H9 (cell line): ENCODE measurements around the gene LENG9. TPM values are rescaled to one million over a fixed set of nuclear protein-coding genes. Genes with fewer than 3 reads are reported as not detected.

Experiments
- DNase-seq: peaks from one replicate; pipeline ENCODE4 v3.0.0-alpha.2; 2017
- H2AFZ ChIP-seq: one replicate; pipeline ENCODE4 v1.6.1; 2013; ENCODE audit warnings: mild to moderate bottlenecking, low read length, control low read depth, moderate library complexity
- H2AK5ac ChIP-seq: 2 replicates; pipeline ENCODE4 v1.6.1; 2013; ENCODE audit warnings: low read length, control low read depth, mixed read lengths; ENCODE audit not compliant: insufficient read length
- H2BK120ac ChIP-seq: one replicate; pipeline ENCODE4 v1.6.1; 2013; ENCODE audit warnings: low read depth, mild to moderate bottlenecking, low read length, control low read depth, inconsistent platforms; ENCODE audit not compliant: poor library complexity, severe bottlenecking
- H2BK12ac ChIP-seq: 2 replicates; pipeline ENCODE4 v1.6.1; 2013; ENCODE audit warnings: low read length, control low read depth, mixed read lengths, low read depth; ENCODE audit not compliant: insufficient read length
- H2BK15ac ChIP-seq: 2 replicates; pipeline ENCODE4 v1.6.1; 2013; ENCODE audit warnings: low read depth, low read length, control low read depth
- H2BK20ac ChIP-seq: one replicate; pipeline ENCODE4 v1.6.1; 2013; ENCODE audit warnings: low read depth, mild to moderate bottlenecking, low read length, control low read depth, inconsistent platforms; ENCODE audit not compliant: poor library complexity, severe bottlenecking
- H2BK5ac ChIP-seq: 2 replicates; pipeline ENCODE4 v1.6.1; 2013; ENCODE audit warnings: low read length, control low read depth, mixed read lengths; ENCODE audit not compliant: insufficient read length
- H3K14ac ChIP-seq: 2 replicates; pipeline ENCODE4 v1.6.1; 2013; ENCODE audit warnings: low read length, control low read depth; ENCODE audit not compliant: insufficient read depth
- H3K18ac ChIP-seq: 2 replicates; pipeline ENCODE4 v1.6.1; 2013; ENCODE audit warnings: low read depth, mild to moderate bottlenecking, mixed read lengths, low read length, control low read depth; ENCODE audit not compliant: insufficient read length
- H3K23ac ChIP-seq: 2 replicates; pipeline ENCODE4 v1.6.1; 2013; ENCODE audit warnings: low read length, control low read depth, mixed read lengths, low read depth; ENCODE audit not compliant: insufficient read length
- H3K23me2 ChIP-seq: 2 replicates; pipeline ENCODE4 v1.6.1; 2013; ENCODE audit warnings: low read depth, mild to moderate bottlenecking, mixed read lengths, low read length, control low read depth; ENCODE audit not compliant: insufficient read length, poor library complexity, severe bottlenecking
- H3K27ac ChIP-seq: 2 replicates; pipeline ENCODE4 v1.5.1; 2013; ENCODE audit warnings: low read length, control low read depth, mixed read lengths, low read depth; ENCODE audit not compliant: insufficient read length
- H3K27me3 ChIP-seq: 2 replicates; pipeline ENCODE4 v1.6.1; 2013; ENCODE audit warnings: low read length, control low read depth, inconsistent platforms; ENCODE audit not compliant: insufficient read depth
- H3K4ac ChIP-seq: 2 replicates; pipeline ENCODE4 v1.6.1; 2013; ENCODE audit warnings: low read depth, mild to moderate bottlenecking, control low read depth, inconsistent platforms, low read length, moderate library complexity
- H3K4me1 ChIP-seq: 2 replicates; pipeline ENCODE4 v1.6.1; 2013; ENCODE audit warnings: low read length, control low read depth, inconsistent platforms; ENCODE audit not compliant: insufficient read depth
- H3K4me2 ChIP-seq: 2 replicates; pipeline ENCODE4 v1.6.1; 2013; ENCODE audit warnings: low read length, control low read depth, mixed read lengths; ENCODE audit not compliant: insufficient read length, insufficient read depth
- H3K56ac ChIP-seq: 2 replicates; pipeline ENCODE4 v1.6.1; 2013; ENCODE audit warnings: low read depth, mild to moderate bottlenecking, mixed read lengths, low read length, control low read depth; ENCODE audit not compliant: insufficient read length
- H3K79me1 ChIP-seq: 2 replicates; pipeline ENCODE4 v1.6.1; 2013; ENCODE audit warnings: low read depth, mild to moderate bottlenecking, moderate library complexity, low read length, control low read depth, inconsistent platforms; ENCODE audit not compliant: insufficient read depth, poor library complexity, severe bottlenecking
- H3K79me2 ChIP-seq: 2 replicates; pipeline ENCODE4 v1.6.1; 2013; ENCODE audit warnings: low read length, control low read depth, inconsistent platforms; ENCODE audit not compliant: insufficient read depth
- H3K9ac ChIP-seq: 2 replicates; pipeline ENCODE4 v1.6.1; 2013; ENCODE audit warnings: low read length, control low read depth, mixed read lengths; ENCODE audit not compliant: insufficient read length; ENCODE audit errors: extremely low read depth
- H3K9me3 ChIP-seq: one replicate; pipeline ENCODE4 v1.6.1; 2013; ENCODE audit warnings: low read depth, low read length, inconsistent platforms; ENCODE audit not compliant: control insufficient read depth
- H3T11ph ChIP-seq: one replicate; pipeline ENCODE4 v1.6.1; 2013; ENCODE audit warnings: mild to moderate bottlenecking, low read length, control low read depth, inconsistent platforms
- H4K20me1 ChIP-seq: one replicate; pipeline ENCODE4 v1.6.1; 2013; ENCODE audit not compliant: control insufficient read depth, insufficient read length, insufficient read depth
- H4K5ac ChIP-seq: 2 replicates; pipeline ENCODE4 v1.6.1; 2013; ENCODE audit warnings: low read depth, mild to moderate bottlenecking, mixed read lengths, low read length, control low read depth; ENCODE audit not compliant: insufficient read length
- H4K8ac ChIP-seq: replicated peaks from 2 replicates; pipeline ENCODE4 v1.6.1; 2013; ENCODE audit warnings: low read length, control low read depth, mixed read lengths, low read depth; ENCODE audit not compliant: insufficient read length
- H4K91ac ChIP-seq: 2 replicates; pipeline ENCODE4 v1.6.1; 2013; ENCODE audit warnings: low read depth, mild to moderate bottlenecking, moderate library complexity, mixed read lengths, low read length, control low read depth; ENCODE audit not compliant: insufficient read length
- H3K27ac Mint-ChIP-seq, 3 experiments: 2 replicates in 2 of 3; 3 replicates in 1 of 3; pipeline ENCODE4 v1.8.0; 2020 to 2021; ENCODE audit warnings: mixed read lengths in 3 of 3, mild to moderate bottlenecking in 1 of 3, moderate library complexity in 1 of 3
- H3K27me3 Mint-ChIP-seq: 2 replicates; pipeline ENCODE4 v1.8.0; 2021; ENCODE audit warnings: low read depth, mild to moderate bottlenecking, moderate library complexity, mixed read lengths
- H3K36me3 Mint-ChIP-seq, 3 experiments: 2 replicates in 2 of 3; 3 replicates in 1 of 3; pipeline ENCODE4 v1.8.0; 2020 to 2021; ENCODE audit warnings: low read depth in 3 of 3, mixed read lengths in 3 of 3; ENCODE audit not compliant: insufficient read depth in 1 of 3
- H3K4me1 Mint-ChIP-seq, 2 experiments: 2 replicates each; pipeline ENCODE4 v1.8.0; 2020; ENCODE audit warnings: mixed read lengths in 2 of 2
- H3K4me3 Mint-ChIP-seq, 2 experiments: 2 replicates in 1 of 2; 3 replicates in 1 of 2; pipeline ENCODE4 v1.8.0; 2020 to 2021; ENCODE audit warnings: mild to moderate bottlenecking in 2 of 2, mixed read lengths in 2 of 2, moderate library complexity in 1 of 2
- H3K9me3 Mint-ChIP-seq, 2 experiments: 2 replicates in 1 of 2; 3 replicates in 1 of 2; pipeline ENCODE4 v1.8.0; 2020; ENCODE audit warnings: mild to moderate bottlenecking in 2 of 2, mixed read lengths in 2 of 2, moderate library complexity in 1 of 2
- CTCF ChIP-seq: fragments of 200-600 bp; sonication (generic); conservative IDR thresholded peaks from 3 replicates; pipeline ENCODE4 v1.8.0; 2021; ENCODE audit warnings: antibody characterized with exemption, mild to moderate bottlenecking
- WGBS: extraction: QIAGEN DNeasy Blood & Tissue Kit; methylation state at CpG from one replicate; pipeline ENCODE4 v1.1.7; 2013; ENCODE audit warnings: missing lambda C conversion rate, low lambda C conversion rate, mixed read lengths; ENCODE audit not compliant: insufficient read length; ENCODE audit errors: extremely low coverage; 5-methylcytosine and 5-hydroxymethylcytosine counted together
- total RNA-seq: library from RNA; stranded (reverse); gene quantifications from 2 replicates; pipeline ENCODE4 v1.2.1, GENCODE V29; 2021

Gene LENG9
- total RNA-seq, 1 experiment from 2014 or later, result 3.8 TPM

DNA sequence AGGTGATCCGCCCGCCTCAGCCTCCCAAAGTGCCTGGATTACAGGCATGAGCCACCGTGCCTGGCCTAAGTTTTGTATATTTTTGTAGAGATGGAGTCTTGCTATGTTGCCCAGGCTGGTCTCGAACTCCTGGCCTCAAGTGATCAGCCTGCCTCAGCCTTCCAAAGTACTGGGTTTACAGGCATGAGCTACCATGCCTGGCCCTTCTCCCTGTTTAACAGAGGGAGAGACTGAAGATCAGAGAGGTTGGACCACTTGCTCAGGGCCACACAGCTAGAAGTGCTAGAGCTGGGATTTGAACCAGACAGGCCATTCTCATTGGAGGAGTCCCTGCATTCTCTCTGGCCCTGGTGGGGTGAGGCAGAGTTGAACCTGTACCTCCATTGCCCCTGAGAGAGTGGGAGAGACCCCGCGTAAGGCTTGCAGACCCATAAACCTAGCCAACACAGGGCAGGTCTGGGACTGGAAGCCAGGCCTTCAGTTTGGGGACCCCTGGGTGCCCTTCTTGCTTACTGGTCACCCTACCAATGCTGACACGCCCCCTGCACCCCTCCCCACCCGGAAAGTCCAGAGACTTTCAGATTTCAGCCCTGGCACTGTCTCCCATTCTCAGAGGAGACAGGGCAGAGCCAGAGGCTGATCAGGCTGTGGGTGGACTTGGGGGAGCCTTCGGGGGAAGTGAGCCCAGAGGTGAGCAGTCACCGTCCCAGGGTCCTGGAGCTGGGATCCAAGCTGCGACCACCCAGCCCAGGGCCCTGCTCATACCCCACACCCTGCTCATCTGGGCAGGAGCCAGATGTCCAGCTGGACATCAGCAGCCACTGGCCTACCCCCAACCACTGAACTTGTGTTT is 35.0 kb downstream of the LENG9 start:
- H3K27ac Mint-ChIP-seq, result peak overlapping the region in 1 of 3 experiments; percentile 87; a peak in 1 of 7 replicates
- Histone ChIP-seq H2BK20ac (no peak overlapping the region), H3K27ac (no peak overlapping the region), H3K23me2 (peaks cover 3% of the 10 kb centered on the region), H4K8ac (no peak overlapping the region), H2BK5ac (no peak overlapping the region), H3K23ac (no peak overlapping the region), H3K79me1 (no peaks in the 10 kb centered on the region), H4K20me1 (no peaks in the 10 kb centered on the region), H2AFZ (no peak overlapping the region), H2BK15ac (no peak overlapping the region), H3K4ac (no peak overlapping the region), H3K4me2 (no peak overlapping the region), H3K9ac (no peak overlapping the region), H3K9me3 (no peaks in the 10 kb centered on the region), H3K56ac (no peak overlapping the region), H3K27me3 (no peaks in the 10 kb centered on the region; the same call in 1 of the 2 replicates), H2BK12ac (no peak overlapping the region), H2BK120ac (no peak overlapping the region), H3T11ph (no peak overlapping the region), H3K14ac (no peak overlapping the region), H3K4me1 (no peaks in the 10 kb centered on the region), H2AK5ac (no peak overlapping the region), H3K18ac (no peak overlapping the region), H3K79me2 (no peaks in the 10 kb centered on the region), H4K5ac (no peak overlapping the region), H4K91ac (no peak overlapping the region)
- DNase-seq, result no peak
- no CpG with 5 or more reads among the region's 11 CpGs for WGBS
- no peak for TF ChIP-seq CTCF
- H3K4me3 Mint-ChIP-seq, result no peak overlapping the region; a peak in 1 of 5 replicates
- peaks cover 0 to 3% of the 10 kb centered on the region in 2 experiments; a peak in 1 of 5 replicates for H3K9me3 Mint-ChIP-seq
- H3K27me3 Mint-ChIP-seq, result peaks cover 74% of the 10 kb centered on the region
- H3K4me1 Mint-ChIP-seq, result peaks cover 19 to 26% of the 10 kb centered on the region in 2 experiments
- peaks cover 16 to 49% (median 44%) of the 10 kb centered on the region in 3 experiments; a peak in 6 of 7 replicates for H3K36me3 Mint-ChIP-seq
